Mammary epithelial cell (primary cell): ENCODE data around the gene IQGAP1.

Experiments used
- CTCF ChIP-seq, 2 donors: IDR thresholded peaks in 1 of 2; conservative IDR thresholded peaks in 1 of 2; 2 replicates each; pipeline ENCODE4 v1.5.1; 2011 to 2012; ENCODE audit warnings: inconsistent platforms in 2 of 2, low read length in 2 of 2, mild to moderate bottlenecking in 2 of 2, control low read depth in 1 of 2, low read depth in 1 of 2; ENCODE audit not compliant: insufficient read depth in 1 of 2; ENCODE audit errors: extremely low read depth in 1 of 2
- EZH2 ChIP-seq: IDR thresholded peaks from 2 replicates; pipeline ENCODE4 v1.6.1; 2012; ENCODE audit warnings: low read length, inconsistent platforms, borderline replicate concordance

DNA sequence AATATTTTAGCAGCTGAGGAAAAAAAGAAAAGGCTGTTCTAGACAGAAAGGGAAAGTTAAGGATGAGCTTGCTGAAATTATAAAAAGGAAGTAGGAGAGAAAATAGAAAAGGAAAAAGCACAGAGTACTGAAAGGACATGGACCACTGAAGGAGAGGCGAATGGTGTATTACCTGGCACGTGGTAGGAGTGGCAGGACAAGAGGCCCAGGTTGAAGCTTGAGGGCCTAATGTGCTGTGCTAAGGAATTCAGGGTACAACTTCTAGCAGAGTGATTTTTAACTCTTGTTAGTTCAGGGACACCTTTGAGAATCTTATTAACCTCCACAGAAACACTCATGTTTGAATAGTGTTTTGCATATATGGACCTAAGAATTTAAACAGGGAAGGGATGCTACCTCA, 81.7 kb downstream of the IQGAP1 start:
- TF ChIP-seq EZH2 (no peak), CTCF (conservative IDR thresholded peaks at IDR 0.05 in 1 of 2, IDR thresholded peaks at IDR 0.05 in 1 of 2; ENCODE audit: extremely low read depth in 1 of 2, insufficient read depth in 1 of 2, low read depth in 1 of 2, low read length in 2 of 2) (no peak)
